ENCODE results near the gene ASPN. TPM values are rescaled to one million over a fixed set of nuclear protein-coding genes. Genes with fewer than 3 reads are reported as not detected.

ASPN gene
- total and polyA plus RNA-seq, 2 of the 13 experiments (the other 11 are each of a cell fraction or from before 2014, with no cell fraction given): not detected

GRCh38 chr9:92486371-92486770 lies 4.1 kb upstream of the ASPN start (continued):
- TF ChIP-seq TIGD3 (CRISPR knock-in tag; IDR thresholded peaks at IDR 0.05; ENCODE audit: borderline replicate concordance) (no peak), ZFP36L1 (CRISPR knock-in tag; IDR thresholded peaks at IDR 0.05) (no peak), ZNF564 (CRISPR knock-in tag; IDR thresholded peaks at IDR 0.05) (no peak), TEAD3 (CRISPR knock-in tag; optimal IDR thresholded peaks at IDR 0.05; ENCODE audit: borderline replicate concordance) (no peak), SIX1 (CRISPR knock-in tag; IDR thresholded peaks at IDR 0.05; ENCODE audit: borderline replicate concordance) (no peak), ZNF251 (CRISPR knock-in tag; IDR thresholded peaks at IDR 0.05) (no peak)

DNA sequence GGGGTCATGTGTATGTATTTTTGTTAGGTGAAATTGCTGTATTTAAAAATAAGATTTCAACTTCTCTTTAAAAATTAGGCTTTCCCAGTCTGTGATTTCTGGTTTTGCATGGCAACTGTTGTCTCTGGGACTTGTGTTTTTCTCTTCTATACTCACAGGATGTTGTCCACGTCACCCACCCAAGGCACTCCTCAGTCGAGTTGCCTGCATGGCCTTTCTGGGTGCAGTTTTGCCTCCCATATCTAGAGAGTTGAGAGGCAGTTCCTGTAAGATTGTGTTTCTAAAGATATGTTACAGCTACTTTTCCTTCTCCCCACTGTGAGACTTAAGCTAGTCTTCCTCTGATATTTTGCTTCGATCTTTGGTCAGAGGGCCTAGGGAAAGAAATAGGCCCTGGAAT lies 2.3 kb upstream of the ASPN start:
- intact Hi-C loops (cut with micrococcal nuclease; ENCODE audit: unreplicated experiment): no loop called here
- no peaks in the 10 kb centered on the region for H3K79me2 ChIP-seq (ENCODE audit: insufficient read depth, low read length)
- H4K20me1 ChIP-seq (ENCODE audit: insufficient read depth, low read length): no peaks in the 10 kb centered on the region
- no peak overlapping the region for H3K9ac ChIP-seq (ENCODE audit: insufficient read depth, low read depth, low read length)
- H3K27ac ChIP-seq (ENCODE audit: extremely low read length, insufficient read depth, low read length): no peak overlapping the region
- H2AFZ ChIP-seq (ENCODE audit: low read length): no peak overlapping the region
- POLR2A ChIA-PET: no interaction called here
- FAIRE-seq (no peak), DNase-seq (ENCODE audit: low spot score) (no peak), ATAC-seq (no peak)
- H3K27me3 ChIP-seq (ENCODE audit: control insufficient read depth in 1 of 2, insufficient read depth in 2 of 2, low read length in 2 of 2): no peaks in the 10 kb centered on the region
- in situ Hi-C loops (cut with HindIII; ENCODE audit: extremely low pct_ligation_motif_present, low pct_unique_long_range_greater_than_20kb): no loop called here
- peaks cover 13% of the 10 kb centered on the region for H3K4me1 ChIP-seq (ENCODE audit: insufficient read depth, low read length)
- CTCF ChIA-PET (ENCODE audit: low intra/inter-chr PET ratio, low total read pairs): no interaction called here
- no peak overlapping the region for H3K4me3 ChIP-seq (replicated peaks in 1 of 3; ENCODE audit: insufficient read depth in 1 of 3, low read depth in 2 of 3, low read length in 3 of 3)
- H3K9me3 ChIP-seq (ENCODE audit: low read length): no peaks in the 10 kb centered on the region
- BruUV-seq (replicated peaks): no TSS peak
- H3K36me3 ChIP-seq (replicated peaks in 1 of 2; ENCODE audit: control insufficient read depth in 1 of 2, insufficient read depth in 2 of 2, low read length in 2 of 2): no peaks in the 10 kb centered on the region
- 86% methylated on average over 3 of the region's 3 CpGs for WGBS (ENCODE audit: low lambda C conversion rate)
- no peak overlapping the region for H3K4me2 ChIP-seq (ENCODE audit: low read depth, low read length)
- no peak for TF ChIP-seq MATR3 (CRISPR knock-in tag; IDR thresholded peaks at IDR 0.05)
- TF ChIP-seq, protein P1, sequence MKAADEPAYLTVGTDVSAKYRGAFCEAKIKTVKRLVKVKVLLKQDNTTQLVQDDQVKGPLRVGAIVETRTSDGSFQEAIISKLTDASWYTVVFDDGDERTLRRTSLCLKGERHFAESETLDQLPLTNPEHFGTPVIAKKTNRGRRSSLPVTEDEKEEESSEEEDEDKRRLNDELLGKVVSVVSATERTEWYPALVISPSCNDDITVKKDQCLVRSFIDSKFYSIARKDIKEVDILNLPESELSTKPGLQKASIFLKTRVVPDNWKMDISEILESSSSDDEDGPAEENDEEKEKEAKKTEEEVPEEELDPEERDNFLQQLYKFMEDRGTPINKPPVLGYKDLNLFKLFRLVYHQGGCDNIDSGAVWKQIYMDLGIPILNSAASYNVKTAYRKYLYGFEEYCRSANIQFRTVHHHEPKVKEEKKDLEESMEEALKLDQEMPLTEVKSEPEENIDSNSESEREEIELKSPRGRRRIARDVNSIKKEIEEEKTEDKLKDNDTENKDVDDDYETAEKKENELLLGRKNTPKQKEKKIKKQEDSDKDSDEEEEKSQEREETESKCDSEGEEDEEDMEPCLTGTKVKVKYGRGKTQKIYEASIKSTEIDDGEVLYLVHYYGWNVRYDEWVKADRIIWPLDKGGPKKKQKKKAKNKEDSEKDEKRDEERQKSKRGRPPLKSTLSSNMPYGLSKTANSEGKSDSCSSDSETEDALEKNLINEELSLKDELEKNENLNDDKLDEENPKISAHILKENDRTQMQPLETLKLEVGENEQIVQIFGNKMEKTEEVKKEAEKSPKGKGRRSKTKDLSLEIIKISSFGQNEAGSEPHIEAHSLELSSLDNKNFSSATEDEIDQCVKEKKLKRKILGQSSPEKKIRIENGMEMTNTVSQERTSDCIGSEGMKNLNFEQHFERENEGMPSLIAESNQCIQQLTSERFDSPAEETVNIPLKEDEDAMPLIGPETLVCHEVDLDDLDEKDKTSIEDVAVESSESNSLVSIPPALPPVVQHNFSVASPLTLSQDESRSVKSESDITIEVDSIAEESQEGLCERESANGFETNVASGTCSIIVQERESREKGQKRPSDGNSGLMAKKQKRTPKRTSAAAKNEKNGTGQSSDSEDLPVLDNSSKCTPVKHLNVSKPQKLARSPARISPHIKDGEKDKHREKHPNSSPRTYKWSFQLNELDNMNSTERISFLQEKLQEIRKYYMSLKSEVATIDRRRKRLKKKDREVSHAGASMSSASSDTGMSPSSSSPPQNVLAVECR (CRISPR knock-in tag; IDR thresholded peaks at IDR 0.05; ENCODE audit: borderline replicate concordance): no peak
- TF ChIP-seq ZNF224 (CRISPR knock-in tag; IDR thresholded peaks at IDR 0.05): no peak
- TF ChIP-seq YEATS2 (CRISPR knock-in tag; IDR thresholded peaks at IDR 0.05; ENCODE audit: borderline replicate concordance): no peak
- TF ChIP-seq, protein P2, sequence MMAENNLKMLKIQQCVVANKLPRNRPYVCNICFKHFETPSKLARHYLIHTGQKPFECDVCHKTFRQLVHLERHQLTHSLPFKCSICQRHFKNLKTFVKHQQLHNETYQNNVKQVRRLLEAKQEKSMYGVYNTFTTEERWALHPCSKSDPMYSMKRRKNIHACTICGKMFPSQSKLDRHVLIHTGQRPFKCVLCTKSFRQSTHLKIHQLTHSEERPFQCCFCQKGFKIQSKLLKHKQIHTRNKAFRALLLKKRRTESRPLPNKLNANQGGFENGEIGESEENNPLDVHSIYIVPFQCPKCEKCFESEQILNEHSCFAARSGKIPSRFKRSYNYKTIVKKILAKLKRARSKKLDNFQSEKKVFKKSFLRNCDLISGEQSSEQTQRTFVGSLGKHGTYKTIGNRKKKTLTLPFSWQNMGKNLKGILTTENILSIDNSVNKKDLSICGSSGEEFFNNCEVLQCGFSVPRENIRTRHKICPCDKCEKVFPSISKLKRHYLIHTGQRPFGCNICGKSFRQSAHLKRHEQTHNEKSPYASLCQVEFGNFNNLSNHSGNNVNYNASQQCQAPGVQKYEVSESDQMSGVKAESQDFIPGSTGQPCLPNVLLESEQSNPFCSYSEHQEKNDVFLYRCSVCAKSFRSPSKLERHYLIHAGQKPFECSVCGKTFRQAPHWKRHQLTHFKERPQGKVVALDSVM (CRISPR knock-in tag; IDR thresholded peaks at IDR 0.05): no peak
- TF ChIP-seq MEIS1 (CRISPR knock-in tag; IDR thresholded peaks at IDR 0.05; ENCODE audit: borderline replicate concordance): no peak
- no peak for TF ChIP-seq ZNF20 (CRISPR knock-in tag; IDR thresholded peaks at IDR 0.05)

All from HepG2 (cell line).